GM18498 (cell line): ENCODE results near the gene LASP1NB.

Experiments used
- ATAC-seq: cut with Tn5 transposase; IDR thresholded peaks from one replicate; pipeline ENCODE4 v1.9.1; 2021; ENCODE audit warnings: mild to moderate bottlenecking, moderate library complexity; ENCODE audit not compliant: unreplicated experiment

Gene LASP1NB

GRCh38 chr17:38925263-38925995 lies at the start of gene LASP1NB:
TSS of gene LASP1NB (plus strand) at chr17:38925614.
- no peak for ATAC-seq

GRCh38 chr17:38877130-38877851 lies 48.1 kb upstream of the LASP1NB start:
- no peak for ATAC-seq

- no peak for ATAC-seq
Observed at GRCh38 chr17:38879878-38880665, 45.3 kb upstream of the LASP1NB start.

- ATAC-seq: no peak
Observed at GRCh38 chr17:38881600-38882191, 43.7 kb upstream of the LASP1NB start.

- no peak for ATAC-seq
Observed at GRCh38 chr17:38882870-38883269, 42.5 kb upstream of the LASP1NB start.

- no peak for ATAC-seq
Observed at GRCh38 chr17:38883592-38884526, 41.6 kb upstream of the LASP1NB start.

- ATAC-seq: no peak
Observed at GRCh38 chr17:38885044-38885727, 40.2 kb upstream of the LASP1NB start.

- ATAC-seq: no peak
Observed at GRCh38 chr17:38885728-38886642, 39.4 kb upstream of the LASP1NB start.

- no peak for ATAC-seq
Observed at GRCh38 chr17:38886643-38887010, 38.8 kb upstream of the LASP1NB start.

GRCh38 chr17:38888842-38889241 lies 36.6 kb upstream of the LASP1NB start:
- no peak for ATAC-seq

- no peak for ATAC-seq
Observed at GRCh38 chr17:38889745-38890409, 35.5 kb upstream of the LASP1NB start.

- ATAC-seq: no peak
Observed at GRCh38 chr17:38890410-38890746, 35.0 kb upstream of the LASP1NB start.

- no peak for ATAC-seq
Observed at GRCh38 chr17:38891441-38891840, 34.0 kb upstream of the LASP1NB start.

GRCh38 chr17:38892083-38892482 lies 33.3 kb upstream of the LASP1NB start:
- ATAC-seq: no peak

GRCh38 chr17:38892620-38893019 lies 32.8 kb upstream of the LASP1NB start:
- ATAC-seq: no peak

GRCh38 chr17:38893113-38893512 lies 32.3 kb upstream of the LASP1NB start:
- no peak for ATAC-seq

- ATAC-seq: no peak
Observed at GRCh38 chr17:38893607-38894006, 31.8 kb upstream of the LASP1NB start.

GRCh38 chr17:38894276-38894675 lies 31.1 kb upstream of the LASP1NB start:
- ATAC-seq: no peak
